Large intestine (tissue), 3 donors: Measurements from ENCODE around the gene PTPRM. TPM values are rescaled to one million over a fixed set of nuclear protein-coding genes. Genes with fewer than 3 reads are reported as not detected.

Source experiments
- DNase-seq, 2 donors: peaks; one replicate each; pipeline versions ENCODE4 v3.0.0 to v3.0.0-alpha.2; 2013
- H3K27ac ChIP-seq: one replicate; pipeline ENCODE4 v1.5.1; 2013; ENCODE audit warnings: low read length
- H3K27me3 ChIP-seq: 2 replicates; pipeline ENCODE4 v1.6.1; 2013; ENCODE audit warnings: low read length; ENCODE audit not compliant: control insufficient read depth, insufficient read depth
- H3K36me3 ChIP-seq: 2 replicates; pipeline ENCODE4 v1.6.1; 2013; ENCODE audit warnings: low read length; ENCODE audit not compliant: control insufficient read depth, insufficient read depth
- H3K4me1 ChIP-seq: one replicate; pipeline ENCODE4 v1.6.1; 2013; ENCODE audit warnings: low read length; ENCODE audit not compliant: control insufficient read depth, insufficient read depth
- H3K4me3 ChIP-seq: one replicate; pipeline ENCODE4 v1.5.1; 2013; ENCODE audit warnings: low read length
- H3K9me3 ChIP-seq: one replicate; pipeline ENCODE4 v1.6.1; 2013; ENCODE audit warnings: mild to moderate bottlenecking, low read depth, low read length, moderate library complexity; ENCODE audit not compliant: control insufficient read depth
- WGBS: methylation state at CpG from one replicate; pipeline ENCODE4 v1.1.5; 2013; ENCODE audit warnings: low lambda C conversion rate; ENCODE audit not compliant: insufficient coverage; 5-methylcytosine and 5-hydroxymethylcytosine counted together
- polyA plus RNA-seq: library from polyadenylated mRNA; unstranded; fragments of 120-200 nt; gene quantifications from one replicate; pipeline ENCODE4 v1.2.1, GENCODE V29; 2013

PTPRM gene
- polyA plus RNA-seq, 1 donor: 27.2 TPM

- Histone ChIP-seq H3K27me3 (no peaks in the 10 kb centered on the region), H3K27ac (no peak overlapping the region), H3K36me3 (no peaks in the 10 kb centered on the region), H3K4me3 (no peak overlapping the region), H3K9me3 (no peaks in the 10 kb centered on the region), H3K4me1 (no peaks in the 10 kb centered on the region)
- no peak for DNase-seq
- WGBS: no CpG with 5 or more reads among the region's 3 CpGs
Measured at GRCh38 chr18:8190980-8191379, 623.9 kb downstream of the PTPRM start.

- Histone ChIP-seq H3K4me1 (no peaks in the 10 kb centered on the region), H3K27me3 (no peaks in the 10 kb centered on the region), H3K4me3 (no peak overlapping the region), H3K36me3 (no peaks in the 10 kb centered on the region), H3K9me3 (no peaks in the 10 kb centered on the region), H3K27ac (no peak overlapping the region)
- DNase-seq: no peak
- no CpG with 5 or more reads among the region's 6 CpGs for WGBS
Measured at GRCh38 chr18:8194431-8194830, 627.3 kb downstream of the PTPRM start.

GRCh38 chr18:8196238-8196637 is 629.1 kb downstream of the PTPRM start:
- DNase-seq: no peak
- H3K27ac ChIP-seq: no peak overlapping the region
- H3K4me3 ChIP-seq: no peak overlapping the region
- no peaks in the 10 kb centered on the region for H3K9me3 ChIP-seq
- 100% methylated on average over 4 of the region's 4 CpGs for WGBS
- H3K4me1 ChIP-seq: no peaks in the 10 kb centered on the region
- no peaks in the 10 kb centered on the region for H3K36me3 ChIP-seq
- H3K27me3 ChIP-seq: no peaks in the 10 kb centered on the region

DNA sequence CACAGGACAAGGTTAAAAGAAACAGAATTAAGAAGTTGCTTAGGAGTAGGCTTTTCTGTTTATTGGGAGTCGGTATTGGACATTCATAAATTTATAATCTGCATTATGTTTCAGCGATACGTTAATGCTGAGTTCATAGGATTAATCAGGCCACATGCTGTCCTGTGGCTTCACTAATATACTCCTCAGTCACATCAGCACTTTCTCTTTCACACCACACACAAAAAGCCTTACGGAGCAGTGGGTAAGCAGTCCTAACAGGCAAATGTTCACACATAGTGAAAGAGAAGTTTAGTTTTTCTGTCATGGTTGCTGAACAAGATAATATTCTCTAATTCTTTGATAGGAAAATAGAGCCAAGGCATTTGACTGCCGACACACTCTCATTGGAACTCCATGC is 630.4 kb downstream of the PTPRM start:
- H3K4me1 ChIP-seq: no peaks in the 10 kb centered on the region
- WGBS: 90% methylated on average over 2 of the region's 5 CpGs
- no peak for DNase-seq

GRCh38 chr18:8207996-8208395 is 640.9 kb downstream of the PTPRM start:
- DNase-seq: peak in 1 of 2 donors; percentile 9
- no peak overlapping the region for H3K4me3 ChIP-seq
- no peaks in the 10 kb centered on the region for H3K27me3 ChIP-seq
- no peak overlapping the region for H3K27ac ChIP-seq
- no peaks in the 10 kb centered on the region for H3K9me3 ChIP-seq
- H3K4me1 ChIP-seq: no peaks in the 10 kb centered on the region
- no peaks in the 10 kb centered on the region for H3K36me3 ChIP-seq
- no CpG with 5 or more reads among the region's 5 CpGs for WGBS

More for the DNA sequence above, 630.4 kb downstream of the PTPRM start:
- Histone ChIP-seq H3K27ac (no peak overlapping the region), H3K9me3 (no peaks in the 10 kb centered on the region), H3K4me3 (no peak overlapping the region), H3K36me3 (no peaks in the 10 kb centered on the region), H3K27me3 (no peaks in the 10 kb centered on the region)

- Histone ChIP-seq H3K9me3 (no peaks in the 10 kb centered on the region), H3K4me1 (no peaks in the 10 kb centered on the region), H3K27me3 (no peaks in the 10 kb centered on the region), H3K27ac (no peak overlapping the region), H3K36me3 (no peaks in the 10 kb centered on the region), H3K4me3 (no peak overlapping the region)
- 56% methylated on average over 4 of the region's 6 CpGs for WGBS
- DNase-seq: no peak
Measured at GRCh38 chr18:8208716-8209115, 641.6 kb downstream of the PTPRM start.

DNA sequence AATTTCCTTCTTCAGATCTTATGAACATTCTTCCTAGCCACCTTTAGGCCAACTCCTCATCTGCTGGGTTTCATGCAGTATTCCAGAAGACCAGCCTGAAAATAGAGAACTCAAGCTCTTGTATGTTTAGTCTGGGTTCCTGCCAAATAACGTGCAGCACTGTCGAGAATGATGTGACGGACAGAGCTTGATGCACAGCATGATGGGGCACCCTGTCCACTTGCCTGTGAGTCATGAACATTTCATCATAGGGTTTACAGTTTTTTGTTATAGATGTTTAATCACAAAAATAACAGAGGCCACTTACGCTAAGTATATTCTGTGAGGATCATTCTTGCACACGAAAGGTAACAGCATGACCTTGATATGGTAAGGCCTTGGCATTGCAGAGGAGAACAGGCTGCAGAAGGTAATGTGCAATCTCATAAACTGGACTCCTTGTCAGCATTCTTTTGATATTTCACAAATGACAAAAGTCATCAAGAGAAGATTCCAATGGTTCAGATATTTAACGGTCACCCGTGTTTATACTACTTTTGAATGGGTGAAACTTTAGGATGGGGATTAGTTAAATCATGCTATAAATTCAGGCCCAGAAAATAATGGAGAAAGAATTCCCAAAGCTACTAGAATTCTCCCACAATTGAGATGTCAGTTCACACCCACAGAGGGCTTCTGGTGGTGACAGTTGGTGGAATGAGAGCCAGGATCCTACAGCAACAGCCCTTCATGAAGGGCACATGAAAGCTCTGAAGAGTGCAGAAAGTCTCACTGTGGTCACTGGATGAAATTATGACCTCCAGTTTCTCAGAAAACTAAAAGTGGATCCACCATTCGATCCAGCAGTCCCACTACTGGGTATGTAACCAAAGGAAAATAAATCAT is 646.0 kb downstream of the PTPRM start:
- no peaks in the 10 kb centered on the region for H3K4me1 ChIP-seq
- no peaks in the 10 kb centered on the region for H3K27me3 ChIP-seq
- 67% methylated on average over 3 of the region's 8 CpGs for WGBS
- no peak overlapping the region for H3K27ac ChIP-seq
- H3K4me3 ChIP-seq: no peak overlapping the region
- no peaks in the 10 kb centered on the region for H3K9me3 ChIP-seq
- H3K36me3 ChIP-seq: no peaks in the 10 kb centered on the region
- DNase-seq: no peak

GRCh38 chr18:8215741-8216140 is 648.6 kb downstream of the PTPRM start:
- no peaks in the 10 kb centered on the region for H3K36me3 ChIP-seq
- no peaks in the 10 kb centered on the region for H3K9me3 ChIP-seq
- H3K4me1 ChIP-seq: no peaks in the 10 kb centered on the region
- DNase-seq: no peak
- WGBS: 89% methylated on average over 1 of the region's 2 CpGs
- H3K27ac ChIP-seq: no peak overlapping the region
- H3K4me3 ChIP-seq: no peak overlapping the region
- H3K27me3 ChIP-seq: no peaks in the 10 kb centered on the region

DNA sequence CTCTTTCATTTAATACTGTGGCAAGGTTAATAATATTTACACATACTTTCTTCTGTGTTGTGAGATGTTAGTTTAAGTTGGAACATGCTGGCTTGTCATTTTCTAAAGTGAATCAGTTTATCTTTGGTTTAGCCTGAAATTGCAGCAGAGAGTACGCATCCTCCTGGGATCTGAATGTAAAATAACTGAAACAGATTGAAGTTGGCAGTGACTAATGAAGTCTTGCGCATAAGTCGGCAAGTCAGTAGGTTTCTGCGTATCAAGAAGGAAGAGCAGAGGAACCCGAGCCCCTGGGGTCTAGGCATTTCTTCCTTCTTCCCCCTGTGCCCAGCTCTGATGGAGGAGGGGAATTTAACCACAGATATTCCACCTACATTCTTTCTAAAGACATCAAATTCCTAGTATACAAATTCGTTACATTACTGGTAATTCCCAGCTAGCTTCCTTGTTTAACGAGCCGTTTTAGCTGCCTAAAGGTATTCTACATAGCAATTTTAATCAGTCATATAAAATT is 650.0 kb downstream of the PTPRM start:
- Histone ChIP-seq H3K36me3 (no peaks in the 10 kb centered on the region), H3K27ac (no peak overlapping the region), H3K9me3 (no peaks in the 10 kb centered on the region), H3K27me3 (no peaks in the 10 kb centered on the region), H3K4me1 (no peaks in the 10 kb centered on the region), H3K4me3 (no peak overlapping the region)
- 60% methylated on average over 5 of the region's 8 CpGs for WGBS
- no peak for DNase-seq

DNA sequence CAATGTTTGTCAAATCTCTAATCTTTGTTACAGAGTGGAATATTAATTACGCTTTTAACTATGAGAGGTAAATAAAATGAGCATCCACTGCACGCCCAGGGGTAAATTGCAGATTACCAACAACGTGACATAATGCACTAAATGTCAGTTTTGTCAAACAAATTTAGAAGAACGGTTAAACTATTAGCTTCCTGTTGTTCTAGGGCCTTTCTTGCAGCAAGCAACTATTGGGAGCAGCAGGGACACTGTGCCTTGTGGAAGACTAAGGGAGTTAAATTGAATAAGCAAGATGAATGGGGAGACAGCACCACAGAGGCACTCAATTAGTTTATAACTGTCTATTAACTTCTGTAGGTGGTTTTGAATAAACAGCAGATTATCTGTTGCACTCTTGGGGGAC is 651.1 kb downstream of the PTPRM start:
- H3K4me3 ChIP-seq: no peak overlapping the region
- H3K27me3 ChIP-seq: no peaks in the 10 kb centered on the region
- H3K36me3 ChIP-seq: no peaks in the 10 kb centered on the region
- H3K9me3 ChIP-seq: no peaks in the 10 kb centered on the region
- 80% methylated on average over 1 of the region's 4 CpGs for WGBS
- no peaks in the 10 kb centered on the region for H3K4me1 ChIP-seq
- no peak for DNase-seq
- H3K27ac ChIP-seq: no peak overlapping the region

- H3K27me3 ChIP-seq: no peaks in the 10 kb centered on the region
- no peak overlapping the region for H3K27ac ChIP-seq
- no peaks in the 10 kb centered on the region for H3K36me3 ChIP-seq
- WGBS: no CpG with 5 or more reads among the region's 3 CpGs
- no peaks in the 10 kb centered on the region for H3K4me1 ChIP-seq
- no peaks in the 10 kb centered on the region for H3K9me3 ChIP-seq
- no peak for DNase-seq
- H3K4me3 ChIP-seq: no peak overlapping the region
Measured at GRCh38 chr18:8221452-8221851, 654.3 kb downstream of the PTPRM start.
